ENCODE measurements around the gene DISP3.

DNA sequence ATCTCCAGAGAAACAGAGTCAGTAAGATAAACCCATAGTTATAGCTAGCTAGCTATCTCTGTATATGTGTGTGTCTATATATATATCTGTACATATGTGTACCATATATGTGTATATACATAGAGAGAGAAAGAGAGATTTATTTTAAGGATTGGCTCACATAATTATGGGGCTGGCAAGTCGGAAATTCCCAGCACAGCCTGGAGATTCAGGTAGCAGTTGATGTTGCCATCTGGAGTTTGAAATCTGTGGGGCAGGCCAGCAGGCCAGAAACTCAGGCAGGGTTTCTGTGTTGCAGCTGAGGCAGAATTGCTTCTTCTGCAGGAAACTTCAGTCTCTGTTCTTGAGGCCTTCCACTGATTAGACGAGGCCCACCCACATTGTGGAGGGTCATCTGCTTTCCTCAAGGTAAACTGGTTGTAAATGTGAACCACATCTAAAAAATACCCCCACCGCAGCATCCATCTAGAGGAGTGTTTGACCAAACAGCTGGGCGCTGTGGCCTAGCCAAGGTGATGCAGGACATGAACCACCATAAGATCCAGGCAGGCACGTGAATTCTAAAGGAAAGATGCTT, 94.2 kb downstream of the DISP3 start:
- no peak for TF ChIP-seq RAD21 (IDR thresholded peaks at IDR 0.05; ENCODE audit: low read length)
- TF ChIP-seq RFX5 (IDR thresholded peaks at IDR 0.05; ENCODE audit: low read length), result no peak
- no peak for TF ChIP-seq EP300 (IDR thresholded peaks at IDR 0.05; ENCODE audit: borderline replicate concordance in 1 of 2, low read depth in 1 of 2, low read length in 1 of 2)
- no peak for TF ChIP-seq NFIC (IDR thresholded peaks at IDR 0.05; ENCODE audit: borderline replicate concordance)
- TF ChIP-seq, protein P1, sequence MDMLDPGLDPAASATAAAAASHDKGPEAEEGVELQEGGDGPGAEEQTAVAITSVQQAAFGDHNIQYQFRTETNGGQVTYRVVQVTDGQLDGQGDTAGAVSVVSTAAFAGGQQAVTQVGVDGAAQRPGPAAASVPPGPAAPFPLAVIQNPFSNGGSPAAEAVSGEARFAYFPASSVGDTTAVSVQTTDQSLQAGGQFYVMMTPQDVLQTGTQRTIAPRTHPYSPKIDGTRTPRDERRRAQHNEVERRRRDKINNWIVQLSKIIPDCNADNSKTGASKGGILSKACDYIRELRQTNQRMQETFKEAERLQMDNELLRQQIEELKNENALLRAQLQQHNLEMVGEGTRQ (IDR thresholded peaks at IDR 0.05; ENCODE audit: borderline replicate concordance, low read depth, low read length), result no peak
- TF ChIP-seq RXRA (IDR thresholded peaks at IDR 0.05; ENCODE audit: borderline replicate concordance, low read depth), result no peak
- TF ChIP-seq, protein P2, sequence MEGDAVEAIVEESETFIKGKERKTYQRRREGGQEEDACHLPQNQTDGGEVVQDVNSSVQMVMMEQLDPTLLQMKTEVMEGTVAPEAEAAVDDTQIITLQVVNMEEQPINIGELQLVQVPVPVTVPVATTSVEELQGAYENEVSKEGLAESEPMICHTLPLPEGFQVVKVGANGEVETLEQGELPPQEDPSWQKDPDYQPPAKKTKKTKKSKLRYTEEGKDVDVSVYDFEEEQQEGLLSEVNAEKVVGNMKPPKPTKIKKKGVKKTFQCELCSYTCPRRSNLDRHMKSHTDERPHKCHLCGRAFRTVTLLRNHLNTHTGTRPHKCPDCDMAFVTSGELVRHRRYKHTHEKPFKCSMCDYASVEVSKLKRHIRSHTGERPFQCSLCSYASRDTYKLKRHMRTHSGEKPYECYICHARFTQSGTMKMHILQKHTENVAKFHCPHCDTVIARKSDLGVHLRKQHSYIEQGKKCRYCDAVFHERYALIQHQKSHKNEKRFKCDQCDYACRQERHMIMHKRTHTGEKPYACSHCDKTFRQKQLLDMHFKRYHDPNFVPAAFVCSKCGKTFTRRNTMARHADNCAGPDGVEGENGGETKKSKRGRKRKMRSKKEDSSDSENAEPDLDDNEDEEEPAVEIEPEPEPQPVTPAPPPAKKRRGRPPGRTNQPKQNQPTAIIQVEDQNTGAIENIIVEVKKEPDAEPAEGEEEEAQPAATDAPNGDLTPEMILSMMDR (IDR thresholded peaks at IDR 0.05), result no peak
- TF ChIP-seq, protein P3, sequence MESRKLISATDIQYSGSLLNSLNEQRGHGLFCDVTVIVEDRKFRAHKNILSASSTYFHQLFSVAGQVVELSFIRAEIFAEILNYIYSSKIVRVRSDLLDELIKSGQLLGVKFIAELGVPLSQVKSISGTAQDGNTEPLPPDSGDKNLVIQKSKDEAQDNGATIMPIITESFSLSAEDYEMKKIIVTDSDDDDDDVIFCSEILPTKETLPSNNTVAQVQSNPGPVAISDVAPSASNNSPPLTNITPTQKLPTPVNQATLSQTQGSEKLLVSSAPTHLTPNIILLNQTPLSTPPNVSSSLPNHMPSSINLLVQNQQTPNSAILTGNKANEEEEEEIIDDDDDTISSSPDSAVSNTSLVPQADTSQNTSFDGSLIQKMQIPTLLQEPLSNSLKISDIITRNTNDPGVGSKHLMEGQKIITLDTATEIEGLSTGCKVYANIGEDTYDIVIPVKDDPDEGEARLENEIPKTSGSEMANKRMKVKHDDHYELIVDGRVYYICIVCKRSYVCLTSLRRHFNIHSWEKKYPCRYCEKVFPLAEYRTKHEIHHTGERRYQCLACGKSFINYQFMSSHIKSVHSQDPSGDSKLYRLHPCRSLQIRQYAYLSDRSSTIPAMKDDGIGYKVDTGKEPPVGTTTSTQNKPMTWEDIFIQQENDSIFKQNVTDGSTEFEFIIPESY (IDR thresholded peaks at IDR 0.05; ENCODE audit: borderline replicate concordance, low read depth), result no peak
- TF ChIP-seq POLR2AphosphoS5 (IDR thresholded peaks at IDR 0.05; ENCODE audit: low read depth, low read length), result no peak
- TF ChIP-seq, protein P4, sequence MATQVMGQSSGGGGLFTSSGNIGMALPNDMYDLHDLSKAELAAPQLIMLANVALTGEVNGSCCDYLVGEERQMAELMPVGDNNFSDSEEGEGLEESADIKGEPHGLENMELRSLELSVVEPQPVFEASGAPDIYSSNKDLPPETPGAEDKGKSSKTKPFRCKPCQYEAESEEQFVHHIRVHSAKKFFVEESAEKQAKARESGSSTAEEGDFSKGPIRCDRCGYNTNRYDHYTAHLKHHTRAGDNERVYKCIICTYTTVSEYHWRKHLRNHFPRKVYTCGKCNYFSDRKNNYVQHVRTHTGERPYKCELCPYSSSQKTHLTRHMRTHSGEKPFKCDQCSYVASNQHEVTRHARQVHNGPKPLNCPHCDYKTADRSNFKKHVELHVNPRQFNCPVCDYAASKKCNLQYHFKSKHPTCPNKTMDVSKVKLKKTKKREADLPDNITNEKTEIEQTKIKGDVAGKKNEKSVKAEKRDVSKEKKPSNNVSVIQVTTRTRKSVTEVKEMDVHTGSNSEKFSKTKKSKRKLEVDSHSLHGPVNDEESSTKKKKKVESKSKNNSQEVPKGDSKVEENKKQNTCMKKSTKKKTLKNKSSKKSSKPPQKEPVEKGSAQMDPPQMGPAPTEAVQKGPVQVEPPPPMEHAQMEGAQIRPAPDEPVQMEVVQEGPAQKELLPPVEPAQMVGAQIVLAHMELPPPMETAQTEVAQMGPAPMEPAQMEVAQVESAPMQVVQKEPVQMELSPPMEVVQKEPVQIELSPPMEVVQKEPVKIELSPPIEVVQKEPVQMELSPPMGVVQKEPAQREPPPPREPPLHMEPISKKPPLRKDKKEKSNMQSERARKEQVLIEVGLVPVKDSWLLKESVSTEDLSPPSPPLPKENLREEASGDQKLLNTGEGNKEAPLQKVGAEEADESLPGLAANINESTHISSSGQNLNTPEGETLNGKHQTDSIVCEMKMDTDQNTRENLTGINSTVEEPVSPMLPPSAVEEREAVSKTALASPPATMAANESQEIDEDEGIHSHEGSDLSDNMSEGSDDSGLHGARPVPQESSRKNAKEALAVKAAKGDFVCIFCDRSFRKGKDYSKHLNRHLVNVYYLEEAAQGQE (IDR thresholded peaks at IDR 0.05; ENCODE audit: low read depth, low read length), result no peak
- no peak for TF ChIP-seq SIN3A (IDR thresholded peaks at IDR 0.05; ENCODE audit: borderline replicate concordance, low read depth, low read length)
- TF ChIP-seq GABPA (IDR thresholded peaks at IDR 0.05; ENCODE audit: low read depth), result no peak
